ENCODE data around the gene GALNT18. TPM values are rescaled to one million over a fixed set of nuclear protein-coding genes. Genes with fewer than 3 reads are reported as not detected.

Gene GALNT18
- total RNA-seq, 1 donor from 2014 or later: 6.6 TPM

DNA sequence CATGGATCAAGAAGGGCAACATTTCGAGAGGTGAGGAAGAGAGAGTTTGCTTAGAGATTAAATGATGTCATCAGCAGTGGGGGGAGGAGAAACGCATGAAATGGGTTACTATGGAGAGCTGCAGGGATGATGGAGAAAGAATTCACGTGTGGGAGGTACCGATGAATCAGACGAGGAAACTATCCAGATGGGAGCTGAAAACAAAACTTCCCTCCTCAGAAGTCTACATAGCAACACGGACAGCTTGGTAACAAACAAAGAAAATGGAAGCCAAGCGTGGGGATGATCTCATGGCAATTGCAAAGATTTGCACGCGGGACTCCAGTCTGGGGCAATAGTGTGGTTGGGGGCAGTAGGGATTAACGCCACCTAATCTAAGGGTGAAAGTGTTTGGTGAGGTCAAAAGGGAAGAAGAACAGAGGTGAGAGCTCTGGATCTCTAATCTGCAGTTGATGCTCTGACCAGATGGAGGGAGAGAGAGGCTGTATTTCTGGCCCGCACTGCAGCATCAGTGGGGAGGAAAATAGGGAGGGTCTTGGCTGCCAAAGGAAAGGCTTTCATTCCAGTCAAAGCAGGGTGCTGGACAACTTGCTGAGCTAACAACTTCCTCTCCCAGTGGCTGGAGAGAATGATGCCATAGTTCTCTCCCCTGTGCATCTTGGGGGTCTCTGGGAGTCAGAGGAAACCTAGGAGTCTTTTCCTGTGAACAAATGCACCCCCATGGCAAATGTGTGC, 225.3 kb downstream of the GALNT18 start:
- DNase-seq (ENCODE audit: low read depth): peak; percentile 64
- Histone ChIP-seq H3K36me3 (ENCODE audit: control insufficient read depth, insufficient read depth, low read length) (no peaks in the 10 kb centered on the region), H3K27me3 (ENCODE audit: control insufficient read depth, insufficient read depth, low read length) (no peaks in the 10 kb centered on the region), H3K4me3 (ENCODE audit: low read depth, low read length) (no peak overlapping the region)
- TF ChIP-seq, protein P1, sequence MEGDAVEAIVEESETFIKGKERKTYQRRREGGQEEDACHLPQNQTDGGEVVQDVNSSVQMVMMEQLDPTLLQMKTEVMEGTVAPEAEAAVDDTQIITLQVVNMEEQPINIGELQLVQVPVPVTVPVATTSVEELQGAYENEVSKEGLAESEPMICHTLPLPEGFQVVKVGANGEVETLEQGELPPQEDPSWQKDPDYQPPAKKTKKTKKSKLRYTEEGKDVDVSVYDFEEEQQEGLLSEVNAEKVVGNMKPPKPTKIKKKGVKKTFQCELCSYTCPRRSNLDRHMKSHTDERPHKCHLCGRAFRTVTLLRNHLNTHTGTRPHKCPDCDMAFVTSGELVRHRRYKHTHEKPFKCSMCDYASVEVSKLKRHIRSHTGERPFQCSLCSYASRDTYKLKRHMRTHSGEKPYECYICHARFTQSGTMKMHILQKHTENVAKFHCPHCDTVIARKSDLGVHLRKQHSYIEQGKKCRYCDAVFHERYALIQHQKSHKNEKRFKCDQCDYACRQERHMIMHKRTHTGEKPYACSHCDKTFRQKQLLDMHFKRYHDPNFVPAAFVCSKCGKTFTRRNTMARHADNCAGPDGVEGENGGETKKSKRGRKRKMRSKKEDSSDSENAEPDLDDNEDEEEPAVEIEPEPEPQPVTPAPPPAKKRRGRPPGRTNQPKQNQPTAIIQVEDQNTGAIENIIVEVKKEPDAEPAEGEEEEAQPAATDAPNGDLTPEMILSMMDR (IDR thresholded peaks at IDR 0.05; ENCODE audit: insufficient read depth, low read length, poor library complexity, severe bottlenecking): no peak

DNA sequence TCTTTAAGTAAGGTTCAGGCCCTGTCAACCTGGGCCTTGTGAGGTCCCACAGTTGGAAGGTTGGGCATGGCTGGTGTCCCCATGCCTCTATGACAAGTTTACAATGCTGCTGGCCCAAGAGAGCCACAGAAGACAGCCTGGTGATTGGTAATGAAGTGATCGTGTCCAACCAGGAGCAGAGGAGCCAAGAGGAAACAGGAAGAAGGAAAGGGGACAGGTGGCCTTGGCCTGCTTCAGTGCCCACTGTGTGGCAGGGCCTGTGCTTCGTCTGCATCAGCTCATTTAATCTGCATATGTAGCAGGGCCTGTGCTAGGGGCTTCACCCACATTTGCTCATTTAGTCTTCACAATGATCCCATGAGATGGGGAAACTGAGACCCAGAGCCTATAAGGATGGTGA, 226.7 kb downstream of the GALNT18 start:
- TF ChIP-seq, protein P1 (IDR thresholded peaks at IDR 0.05; ENCODE audit: insufficient read depth, low read length, poor library complexity, severe bottlenecking): no peak
- Histone ChIP-seq H3K4me3 (ENCODE audit: low read depth, low read length) (no peak overlapping the region), H3K36me3 (ENCODE audit: control insufficient read depth, insufficient read depth, low read length) (no peaks in the 10 kb centered on the region), H3K27me3 (ENCODE audit: control insufficient read depth, insufficient read depth, low read length) (no peaks in the 10 kb centered on the region)
- DNase-seq (ENCODE audit: low read depth): no peak

DNA sequence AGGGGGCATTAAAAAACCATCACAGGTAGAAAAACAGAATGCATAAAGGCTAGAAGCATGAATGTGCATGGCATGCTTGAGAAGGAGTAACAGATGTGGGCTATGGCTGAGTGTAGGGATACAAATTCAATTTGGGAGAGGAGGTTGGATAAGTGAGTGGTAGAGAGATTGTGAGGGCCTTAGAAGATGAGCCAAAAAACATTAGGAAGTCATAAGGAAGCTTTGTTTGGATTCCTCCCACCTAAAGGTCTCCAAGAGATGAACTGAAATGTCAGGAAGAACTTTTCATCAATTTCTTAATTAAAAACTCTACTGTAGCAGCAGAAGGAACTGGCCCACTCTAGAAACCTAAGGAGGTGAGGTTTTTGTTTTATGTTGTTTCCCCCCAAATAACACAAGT, 227.6 kb downstream of the GALNT18 start:
- no peak for DNase-seq (ENCODE audit: low read depth)
- Histone ChIP-seq H3K36me3 (ENCODE audit: control insufficient read depth, insufficient read depth, low read length) (no peaks in the 10 kb centered on the region), H3K27me3 (ENCODE audit: control insufficient read depth, insufficient read depth, low read length) (no peaks in the 10 kb centered on the region), H3K4me3 (ENCODE audit: low read depth, low read length) (no peak overlapping the region)
- TF ChIP-seq, protein P1 (IDR thresholded peaks at IDR 0.05; ENCODE audit: insufficient read depth, low read length, poor library complexity, severe bottlenecking): no peak

DNA sequence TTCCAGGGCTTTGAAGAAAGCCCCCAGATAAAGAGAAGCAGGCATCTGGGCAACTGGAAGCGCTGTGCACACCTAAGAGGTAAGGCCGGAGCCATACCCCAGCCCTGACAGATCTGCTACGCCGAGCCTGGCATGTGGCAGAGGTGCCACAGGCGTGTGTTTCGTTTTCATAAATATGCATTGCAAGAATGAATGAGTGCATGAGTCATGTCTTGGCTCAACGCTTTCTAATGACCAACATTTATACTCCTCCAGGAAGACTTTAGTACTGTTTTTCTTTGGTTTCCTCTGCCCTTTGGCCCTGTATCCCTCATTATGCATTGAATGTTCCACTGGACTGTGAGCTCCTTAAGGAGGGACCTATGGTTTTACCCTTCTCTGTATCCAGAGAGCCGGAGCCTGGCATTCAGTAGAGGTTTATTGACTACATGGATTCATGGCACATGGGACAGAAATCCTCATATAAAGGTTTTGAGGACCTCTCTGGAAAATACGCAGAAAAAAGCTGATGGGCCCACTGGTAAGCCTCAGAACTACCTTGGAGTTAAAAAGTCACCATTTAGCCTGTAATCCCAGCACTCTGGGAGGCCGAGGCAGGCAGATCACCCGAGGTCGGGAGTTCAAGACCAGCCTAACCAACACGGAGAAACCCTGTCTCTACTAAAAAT, 229.9 kb downstream of the GALNT18 start:
- Histone ChIP-seq H3K36me3 (ENCODE audit: control insufficient read depth, insufficient read depth, low read length) (no peaks in the 10 kb centered on the region), H3K27me3 (ENCODE audit: control insufficient read depth, insufficient read depth, low read length) (no peaks in the 10 kb centered on the region), H3K4me3 (ENCODE audit: low read depth, low read length) (no peak overlapping the region)
- TF ChIP-seq, protein P1 (IDR thresholded peaks at IDR 0.05; ENCODE audit: insufficient read depth, low read length, poor library complexity, severe bottlenecking): no peak
- DNase-seq (ENCODE audit: low read depth): peak; percentile 82

DNA sequence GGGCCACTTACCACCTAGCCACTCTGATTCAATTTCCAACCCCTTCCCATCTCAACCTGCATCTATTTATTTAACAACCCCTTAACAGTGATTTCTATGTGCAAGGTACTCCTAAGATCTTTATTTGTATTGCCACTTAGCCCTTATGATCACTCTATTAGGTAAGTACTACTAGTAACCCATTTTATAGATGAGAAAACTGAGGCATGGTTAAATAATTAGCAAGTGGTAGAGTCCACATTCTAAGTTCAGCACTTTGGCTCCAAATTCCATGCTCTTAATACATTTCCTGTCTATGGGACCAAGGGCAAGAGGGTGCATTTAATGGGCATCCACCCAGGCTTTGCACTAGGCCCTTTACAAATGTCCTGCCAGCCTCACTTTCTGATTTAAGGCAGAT, 230.6 kb downstream of the GALNT18 start:
- H3K4me3 ChIP-seq (ENCODE audit: low read depth, low read length): no peak overlapping the region
- no peaks in the 10 kb centered on the region for H3K36me3 ChIP-seq (ENCODE audit: control insufficient read depth, insufficient read depth, low read length)
- TF ChIP-seq, protein P1 (IDR thresholded peaks at IDR 0.05; ENCODE audit: insufficient read depth, low read length, poor library complexity, severe bottlenecking): no peak
- DNase-seq (ENCODE audit: low read depth): no peak
- H3K27me3 ChIP-seq (ENCODE audit: control insufficient read depth, insufficient read depth, low read length): no peaks in the 10 kb centered on the region
